ENCODE data around the gene ISLR. TPM values are rescaled to one million over a fixed set of nuclear protein-coding genes. Genes with fewer than 3 reads are reported as not detected.

The ISLR gene
- total RNA-seq, 1 experiment from 2014 or later = 0.12 TPM

GRCh38 chr15:74141591-74141990 is 31.9 kb upstream of the ISLR start:
- ChIA-PET RAD21 (ENCODE audit: low non-redundant PET in 1 of 2, low total read pairs in 2 of 2, uncharacterized antibody in 2 of 2, unreplicated experiment in 2 of 2) (no interaction called here), CTCF (no interaction called here), POLR2A (no interaction called here)
- Histone ChIP-seq H2AFZ (ENCODE audit: low read depth, low read length, poor library complexity, severe bottlenecking) (no peak overlapping the region), H3K4me1 (ENCODE audit: control insufficient read depth in 1 of 2, insufficient read depth in 2 of 2, low read length in 2 of 2) (peaks cover 3 to 9% of the 10 kb centered on the region in 2 experiments; a peak in 3 of 4 replicates), H3K9ac (ENCODE audit: low read length) (no peak overlapping the region), H3K4me2 (ENCODE audit: low read length) (no peak overlapping the region), H3K36me3 (ENCODE audit: control insufficient read depth in 1 of 2, insufficient read depth in 2 of 2, low read length in 2 of 2) (no peaks in the 10 kb centered on the region), H3K79me2 (ENCODE audit: insufficient read depth, low read length) (no peaks in the 10 kb centered on the region), H4K20me1 (ENCODE audit: insufficient read depth) (no peaks in the 10 kb centered on the region), H3K4me3 (replicated peaks in 1 of 2; ENCODE audit: low read depth in 1 of 2, low read length in 2 of 2) (no peak overlapping the region), H3K27me3 (ENCODE audit: insufficient read depth, low read length) (no peaks in the 10 kb centered on the region), H3K9me2 (ENCODE audit: insufficient read depth) (no peaks in the 10 kb centered on the region), H3K27ac (ENCODE audit: low read depth, low read length) (no peak overlapping the region), H3K9me3 (ENCODE audit: control insufficient read depth in 1 of 2, insufficient read depth in 1 of 2, low read depth in 1 of 2, low read length in 2 of 2) (no peaks in the 10 kb centered on the region)
- no TSS peak for BruUV-seq (replicated peaks)
- ATAC-seq = no peak
- no peak for DNase-seq (ENCODE audit: low read depth, low spot score)
- intact Hi-C loops (cut with micrococcal nuclease) = loop anchor here (5.0 kb wide), 1 partner anchor 166 kb away; no protein-coding TSS in a partner anchor
- TF ChIP-seq, protein P1, sequence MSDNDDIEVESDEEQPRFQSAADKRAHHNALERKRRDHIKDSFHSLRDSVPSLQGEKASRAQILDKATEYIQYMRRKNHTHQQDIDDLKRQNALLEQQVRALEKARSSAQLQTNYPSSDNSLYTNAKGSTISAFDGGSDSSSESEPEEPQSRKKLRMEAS (IDR thresholded peaks at IDR 0.05) = no peak
- TF ChIP-seq FOSL1 (IDR thresholded peaks at IDR 0.05; ENCODE audit: low read depth) (no peak), JUND (IDR thresholded peaks at IDR 0.05) (no peak), ELF1 (IDR thresholded peaks at IDR 0.05; ENCODE audit: borderline replicate concordance, low read depth) (no peak), EZH2phosphoT487 (IDR thresholded peaks at IDR 0.05; ENCODE audit: borderline replicate concordance) (no peak), ZBTB33 (IDR thresholded peaks at IDR 0.05; ENCODE audit: extremely low read depth, insufficient replicate concordance, low read length) (no peak), CEBPB (IDR thresholded peaks at IDR 0.05; ENCODE audit: low read depth) (no peak), RAD21 (IDR thresholded peaks at IDR 0.05; ENCODE audit: low read depth) (no peak), YY1 (IDR thresholded peaks at IDR 0.05; ENCODE audit: extremely low read depth, insufficient replicate concordance, low read depth, low read length) (no peak), POLR2AphosphoS5 (IDR thresholded peaks at IDR 0.05; ENCODE audit: low read depth, low read length) (no peak), SIN3A (IDR thresholded peaks at IDR 0.05; ENCODE audit: low read depth) (no peak), POLR2A (IDR thresholded peaks at IDR 0.05; ENCODE audit: borderline replicate concordance, extremely low read depth, insufficient read depth, insufficient read length) (no peak), EZH2 (IDR thresholded peaks at IDR 0.05) (no peak), EGR1 (IDR thresholded peaks at IDR 0.05; ENCODE audit: low read depth) (no peak), CBX3 (IDR thresholded peaks at IDR 0.05; ENCODE audit: low read depth) (no peak)
- TF ChIP-seq, protein P2, sequence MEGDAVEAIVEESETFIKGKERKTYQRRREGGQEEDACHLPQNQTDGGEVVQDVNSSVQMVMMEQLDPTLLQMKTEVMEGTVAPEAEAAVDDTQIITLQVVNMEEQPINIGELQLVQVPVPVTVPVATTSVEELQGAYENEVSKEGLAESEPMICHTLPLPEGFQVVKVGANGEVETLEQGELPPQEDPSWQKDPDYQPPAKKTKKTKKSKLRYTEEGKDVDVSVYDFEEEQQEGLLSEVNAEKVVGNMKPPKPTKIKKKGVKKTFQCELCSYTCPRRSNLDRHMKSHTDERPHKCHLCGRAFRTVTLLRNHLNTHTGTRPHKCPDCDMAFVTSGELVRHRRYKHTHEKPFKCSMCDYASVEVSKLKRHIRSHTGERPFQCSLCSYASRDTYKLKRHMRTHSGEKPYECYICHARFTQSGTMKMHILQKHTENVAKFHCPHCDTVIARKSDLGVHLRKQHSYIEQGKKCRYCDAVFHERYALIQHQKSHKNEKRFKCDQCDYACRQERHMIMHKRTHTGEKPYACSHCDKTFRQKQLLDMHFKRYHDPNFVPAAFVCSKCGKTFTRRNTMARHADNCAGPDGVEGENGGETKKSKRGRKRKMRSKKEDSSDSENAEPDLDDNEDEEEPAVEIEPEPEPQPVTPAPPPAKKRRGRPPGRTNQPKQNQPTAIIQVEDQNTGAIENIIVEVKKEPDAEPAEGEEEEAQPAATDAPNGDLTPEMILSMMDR (IDR thresholded peaks at IDR 0.05 in 2 of 3, conservative IDR thresholded peaks at IDR 0.05 in 1 of 3; ENCODE audit: borderline replicate concordance in 1 of 3, insufficient read depth in 1 of 3, low read depth in 2 of 3, low read length in 2 of 3) = no peak

Measured in HCT116 (cell line).